Kidney tubule cell (primary cell): ENCODE data around the gene CNDP2.

Experiments
- DNase-seq: peaks from one replicate; pipeline ENCODE4 v3.0.0-alpha.2; 2018; ENCODE audit warnings: low spot score

Gene CNDP2

DNA sequence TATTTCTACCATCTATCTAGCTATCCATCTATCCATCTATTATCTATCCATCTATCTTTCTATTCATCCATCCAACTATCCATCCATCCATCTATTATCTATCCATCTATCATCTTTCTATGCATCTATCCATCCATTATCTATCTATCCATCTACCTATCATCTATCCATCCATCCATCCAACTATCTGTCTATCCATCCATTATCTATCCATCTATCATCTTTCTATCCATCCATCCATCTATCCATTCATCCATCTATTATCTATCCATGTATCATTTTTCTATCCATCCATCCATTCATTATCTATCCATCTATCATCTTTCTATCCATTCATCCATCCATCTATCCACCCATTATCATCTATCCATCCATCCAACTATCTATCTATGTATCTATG, 76.9 kb downstream of the CNDP2 start:
- DNase-seq = no peak
